ENCODE data around the gene GRWD1. TPM values are rescaled to one million over a fixed set of nuclear protein-coding genes. Genes with fewer than 3 reads are reported as not detected.

Gene GRWD1
- total RNA-seq, 2 experiments from 2014 or later = 21.4 to 21.7 TPM

DNA sequence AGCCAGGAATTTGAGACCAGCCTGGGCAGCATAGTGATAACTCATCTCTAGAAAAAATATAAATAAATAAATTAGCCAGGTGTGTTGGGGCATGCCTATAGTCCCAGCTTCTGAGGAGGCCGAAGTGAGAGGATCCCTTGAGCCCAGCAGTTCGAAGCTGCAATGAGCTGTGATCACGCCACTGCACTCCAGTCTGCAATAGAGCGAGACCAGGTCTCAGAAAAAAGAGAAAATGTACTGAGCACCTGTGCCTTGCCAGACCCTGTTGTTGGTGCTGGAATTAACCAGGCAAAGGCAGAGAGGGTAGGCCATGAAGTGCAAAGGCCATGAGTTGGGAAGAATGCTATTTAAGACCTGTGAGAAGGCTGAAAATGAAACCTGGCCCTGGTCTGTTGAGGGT is 26.1 kb downstream of the GRWD1 start:
- ChIA-PET CTCF (no interaction called here), POLR2A (no interaction called here)
- Mint-ChIP-seq H3K36me3 (ENCODE audit: low read depth) (peaks cover 61% of the 10 kb centered on the region), H3K9me3 (no peaks in the 10 kb centered on the region), H3K27ac (no peak overlapping the region), H3K4me1 (ENCODE audit: low read depth) (peaks cover 21% of the 10 kb centered on the region), H3K4me3 (peak overlapping the region; percentile 10), H3K27me3 (no peaks in the 10 kb centered on the region)
- DNase-seq = no peak
- H3K27ac ChIP-seq (ENCODE audit: low read depth in 1 of 2, low read length in 2 of 2) = no peak overlapping the region
- TF ChIP-seq, protein P1, sequence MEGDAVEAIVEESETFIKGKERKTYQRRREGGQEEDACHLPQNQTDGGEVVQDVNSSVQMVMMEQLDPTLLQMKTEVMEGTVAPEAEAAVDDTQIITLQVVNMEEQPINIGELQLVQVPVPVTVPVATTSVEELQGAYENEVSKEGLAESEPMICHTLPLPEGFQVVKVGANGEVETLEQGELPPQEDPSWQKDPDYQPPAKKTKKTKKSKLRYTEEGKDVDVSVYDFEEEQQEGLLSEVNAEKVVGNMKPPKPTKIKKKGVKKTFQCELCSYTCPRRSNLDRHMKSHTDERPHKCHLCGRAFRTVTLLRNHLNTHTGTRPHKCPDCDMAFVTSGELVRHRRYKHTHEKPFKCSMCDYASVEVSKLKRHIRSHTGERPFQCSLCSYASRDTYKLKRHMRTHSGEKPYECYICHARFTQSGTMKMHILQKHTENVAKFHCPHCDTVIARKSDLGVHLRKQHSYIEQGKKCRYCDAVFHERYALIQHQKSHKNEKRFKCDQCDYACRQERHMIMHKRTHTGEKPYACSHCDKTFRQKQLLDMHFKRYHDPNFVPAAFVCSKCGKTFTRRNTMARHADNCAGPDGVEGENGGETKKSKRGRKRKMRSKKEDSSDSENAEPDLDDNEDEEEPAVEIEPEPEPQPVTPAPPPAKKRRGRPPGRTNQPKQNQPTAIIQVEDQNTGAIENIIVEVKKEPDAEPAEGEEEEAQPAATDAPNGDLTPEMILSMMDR (IDR thresholded peaks at IDR 0.05) = no peak
- no peaks in the 10 kb centered on the region for H3K27me3 ChIP-seq (ENCODE audit: control insufficient read depth in 1 of 2, insufficient read depth in 2 of 2, low read length in 2 of 2)
- no peak overlapping the region for H3K4me3 ChIP-seq (ENCODE audit: low read length)
- H3K9me3 ChIP-seq (ENCODE audit: control insufficient read depth in 1 of 2, insufficient read depth in 1 of 2, low read length in 2 of 2) = no peaks in the 10 kb centered on the region
- H3K36me3 ChIP-seq (ENCODE audit: insufficient read depth, low read length) = peaks cover 59% of the 10 kb centered on the region
- ATAC-seq (ENCODE audit: poor library complexity) = no peak
- H3K4me1 ChIP-seq (ENCODE audit: insufficient read depth, low read length) = peaks cover 26% of the 10 kb centered on the region
- intact Hi-C loops (cut with DNase I, micrococcal nuclease) = loop anchor here in 1 of 2 experiments (10.0 kb wide), 1 partner anchor 643 kb away; the partner anchor contains the start of genes C19orf73, LIN7B and PPFIA3

DNA sequence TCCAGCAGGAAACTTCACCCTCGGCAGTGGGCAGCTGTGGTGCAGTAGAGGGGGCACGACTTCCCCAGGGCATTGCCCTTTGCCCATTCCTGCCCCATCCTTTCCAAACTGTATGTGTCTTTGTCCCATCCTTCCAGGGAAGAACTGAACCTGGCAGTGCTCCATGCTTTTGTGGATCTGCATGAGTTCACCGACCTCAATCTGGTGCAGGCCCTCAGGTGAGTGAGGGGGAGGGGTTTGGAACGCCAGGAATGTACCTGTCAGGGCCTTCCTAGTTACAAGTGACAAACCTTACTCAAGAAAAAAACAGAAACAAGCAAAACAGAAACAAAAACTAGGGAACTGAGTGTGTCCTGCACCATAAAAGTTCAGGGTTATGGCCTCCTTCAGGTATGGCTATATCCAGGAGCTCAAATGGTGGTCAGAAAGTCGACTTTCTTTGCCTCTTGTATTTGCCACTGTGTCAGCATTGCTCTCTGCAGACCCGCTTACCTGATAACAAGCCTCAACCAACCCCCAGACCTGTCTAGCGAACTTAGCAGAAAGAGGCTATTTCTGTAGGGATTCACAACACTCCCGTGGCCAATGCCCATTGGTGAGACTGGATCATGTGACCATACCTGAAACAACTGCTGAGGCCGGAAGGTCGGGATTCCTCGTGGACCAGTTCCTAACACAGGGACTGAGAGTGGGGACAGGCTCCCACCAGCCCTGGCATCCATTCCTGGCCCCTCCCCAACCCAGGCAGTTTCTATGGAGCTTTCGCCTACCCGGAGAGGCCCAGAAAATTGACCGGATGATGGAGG is 27.6 kb downstream of the GRWD1 start:
- H3K36me3 Mint-ChIP-seq (ENCODE audit: low read depth) = peaks cover 61% of the 10 kb centered on the region
- no peak for ATAC-seq (ENCODE audit: poor library complexity)
- Histone ChIP-seq H3K4me3 (ENCODE audit: low read length) (no peak overlapping the region), H3K4me1 (ENCODE audit: insufficient read depth, low read length) (peaks cover 22% of the 10 kb centered on the region), H3K27ac (ENCODE audit: low read depth in 1 of 2, low read length in 2 of 2) (no peak overlapping the region), H3K36me3 (ENCODE audit: insufficient read depth, low read length) (peaks cover 66% of the 10 kb centered on the region), H3K27me3 (ENCODE audit: control insufficient read depth in 1 of 2, insufficient read depth in 2 of 2, low read length in 2 of 2) (no peaks in the 10 kb centered on the region), H3K9me3 (ENCODE audit: control insufficient read depth in 1 of 2, insufficient read depth in 1 of 2, low read length in 2 of 2) (no peaks in the 10 kb centered on the region)
- no peaks in the 10 kb centered on the region for H3K9me3 Mint-ChIP-seq
- intact Hi-C loops (cut with DNase I, micrococcal nuclease) = loop anchor here in 1 of 2 experiments (10.0 kb wide), 1 partner anchor 641 kb away; the partner anchor contains the start of genes C19orf73, LIN7B and PPFIA3
- peaks cover 21% of the 10 kb centered on the region for H3K4me1 Mint-ChIP-seq (ENCODE audit: low read depth)
- POLR2A ChIA-PET = no interaction called here
- no peak for DNase-seq
- no peaks in the 10 kb centered on the region for H3K27me3 Mint-ChIP-seq
- no peak overlapping the region for H3K4me3 Mint-ChIP-seq
- CTCF ChIA-PET = interaction anchor here (0.5 kb wide), 1 partner anchor 638 kb away, joined by 3 read pairs; no protein-coding TSS in a partner anchor
- H3K27ac Mint-ChIP-seq = no peak overlapping the region
- TF ChIP-seq, protein P1 (IDR thresholded peaks at IDR 0.05) = no peak

DNA sequence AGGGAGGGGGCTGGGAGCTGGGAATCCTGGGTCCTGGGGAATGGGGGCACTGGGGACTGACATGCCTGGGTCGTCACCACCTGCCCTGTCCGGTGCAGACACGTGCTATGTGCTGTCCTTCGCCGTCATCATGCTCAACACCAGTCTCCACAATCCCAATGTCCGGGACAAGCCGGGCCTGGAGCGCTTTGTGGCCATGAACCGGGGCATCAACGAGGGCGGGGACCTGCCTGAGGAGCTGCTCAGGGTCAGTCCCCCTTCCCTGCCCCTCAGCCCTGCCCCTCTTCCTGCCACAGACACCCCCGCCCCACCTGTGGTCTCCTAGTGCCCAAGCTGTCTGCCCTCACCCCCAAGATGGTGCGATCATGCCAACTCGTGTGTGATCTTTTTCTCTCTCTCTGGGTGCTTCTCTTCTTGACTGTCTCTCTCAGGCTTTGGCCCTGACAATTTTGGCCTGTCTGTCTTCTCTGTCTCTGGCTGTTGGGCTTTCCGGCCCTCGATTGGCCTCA is 28.4 kb downstream of the GRWD1 start:
- no peak overlapping the region for H3K27ac ChIP-seq (ENCODE audit: low read depth in 1 of 2, low read length in 2 of 2)
- Mint-ChIP-seq H3K27me3 (no peaks in the 10 kb centered on the region), H3K9me3 (no peaks in the 10 kb centered on the region), H3K4me1 (ENCODE audit: low read depth) (peaks cover 14% of the 10 kb centered on the region), H3K4me3 (peak overlapping the region; percentile 73), H3K36me3 (ENCODE audit: low read depth) (peaks cover 56% of the 10 kb centered on the region), H3K27ac (no peak overlapping the region)
- peaks cover 19% of the 10 kb centered on the region for H3K4me1 ChIP-seq (ENCODE audit: insufficient read depth, low read length)
- CTCF ChIA-PET = no interaction called here
- no peak for ATAC-seq (ENCODE audit: poor library complexity)
- peaks cover 70% of the 10 kb centered on the region for H3K36me3 ChIP-seq (ENCODE audit: insufficient read depth, low read length)
- no peak overlapping the region for H3K4me3 ChIP-seq (ENCODE audit: low read length)
- TF ChIP-seq, protein P1 (IDR thresholded peaks at IDR 0.05) = no peak
- intact Hi-C loops (cut with DNase I, micrococcal nuclease) = loop anchor here in 1 of 2 experiments (10.0 kb wide), 1 partner anchor 641 kb away; the partner anchor contains the start of genes C19orf73, LIN7B and PPFIA3
- H3K9me3 ChIP-seq (ENCODE audit: control insufficient read depth in 1 of 2, insufficient read depth in 1 of 2, low read length in 2 of 2) = no peaks in the 10 kb centered on the region
- POLR2A ChIA-PET = no interaction called here
- H3K27me3 ChIP-seq (ENCODE audit: control insufficient read depth in 1 of 2, insufficient read depth in 2 of 2, low read length in 2 of 2) = no peaks in the 10 kb centered on the region
- no peak for DNase-seq

Data from CD4-positive, alpha-beta T cell (primary cell).